ENCODE measurements around the gene HTT.

HTT gene

GRCh38 chr4:3074078-3074845, at the start of gene HTT, which contains the start of gene HTT-AS:
Gene HTT, plus strand, starts transcription at chr4:3074681. Its CDS starts 145 bp downstream, at chr4:3074826.
Gene HTT-AS, minus strand, starts transcription at chr4:3074538.
- DNase-seq = peak; percentile 96

GRCh38 chr4:3025881-3026280, 48.6 kb upstream of the HTT start:
- DNase-seq = no peak

- no peak for DNase-seq
Measured at GRCh38 chr4:3026540-3026939, 47.9 kb upstream of the HTT start.

GRCh38 chr4:3029464-3029863, 45.0 kb upstream of the HTT start:
- DNase-seq = no peak

GRCh38 chr4:3030566-3031356, 43.7 kb upstream of the HTT start:
- DNase-seq = no peak

GRCh38 chr4:3031357-3032082, 43.0 kb upstream of the HTT start:
- DNase-seq = no peak

- no peak for DNase-seq
Measured at GRCh38 chr4:3034231-3034630, 40.2 kb upstream of the HTT start.

GRCh38 chr4:3035249-3035648, 39.2 kb upstream of the HTT start:
- no peak for DNase-seq

- no peak for DNase-seq
Measured at GRCh38 chr4:3035674-3036073, 38.8 kb upstream of the HTT start.

- no peak for DNase-seq
Measured at GRCh38 chr4:3036131-3036952, 38.1 kb upstream of the HTT start.

GRCh38 chr4:3037957-3038461, 36.5 kb upstream of the HTT start:
- peak; percentile 53 for DNase-seq

- no peak for DNase-seq
Measured at GRCh38 chr4:3039706-3040366, 34.6 kb upstream of the HTT start.

GRCh38 chr4:3040452-3041191, 33.9 kb upstream of the HTT start:
- no peak for DNase-seq

GRCh38 chr4:3041192-3042142, 33.0 kb upstream of the HTT start:
- no peak for DNase-seq

- DNase-seq = no peak
Measured at GRCh38 chr4:3042226-3042625, 32.3 kb upstream of the HTT start.

- DNase-seq = no peak
Measured at GRCh38 chr4:3043282-3044020, 31.0 kb upstream of the HTT start.

GRCh38 chr4:3044870-3045819, 29.3 kb upstream of the HTT start:
- peak; percentile 67 for DNase-seq

GRCh38 chr4:3046162-3046561, 28.3 kb upstream of the HTT start:
- no peak for DNase-seq
